Neural cell (in vitro differentiated cells): Measurements from ENCODE around the gene NUDCD3. TPM values are rescaled to one million over a fixed set of nuclear protein-coding genes. Genes with fewer than 3 reads are reported as not detected.

Experiments used
- H2AFZ ChIP-seq: fragments of 200-600, 300-800 bp; sonication (generic), shearing (Covaris generic); 2 replicates; pipeline ENCODE4 v1.6.0; 2014; ENCODE audit warnings: low read depth, mild to moderate bottlenecking, antibody characterized with exemption, low read length, moderate library complexity
- H3F3A ChIP-seq: fragments of 200-600 bp; shearing (Covaris generic); 2 replicates; pipeline ENCODE4 v1.6.1; 2016; ENCODE audit warnings: mild to moderate bottlenecking, moderate library complexity, mixed read lengths, antibody characterized with exemption, low read length; ENCODE audit not compliant: insufficient read depth, poor library complexity, severe bottlenecking
- H3K27ac ChIP-seq: fragments of 200-600, 300-800 bp; sonication (generic), shearing (Covaris generic); 2 replicates; pipeline ENCODE4 v1.5.1; 2014; ENCODE audit warnings: mild to moderate bottlenecking, low read length, moderate library complexity
- H3K27me3 ChIP-seq: fragments of 300-800, 200-600 bp; sonication (generic), shearing (Covaris generic); 2 replicates; pipeline ENCODE4 v1.6.0; 2014; ENCODE audit warnings: mild to moderate bottlenecking, low read depth, low read length, moderate library complexity; ENCODE audit not compliant: insufficient read depth
- H3K36me3 ChIP-seq: fragments of 300-800, 200-600 bp; sonication (generic), shearing (Covaris generic); 2 replicates; pipeline ENCODE4 v1.5.1; 2014; ENCODE audit warnings: mild to moderate bottlenecking, antibody characterized with exemption, low read length, moderate library complexity; ENCODE audit not compliant: insufficient read depth
- H3K4me2 ChIP-seq: fragments of 300-800, 200-600 bp; sonication (generic), shearing (Covaris generic); 2 replicates; pipeline ENCODE4 v1.6.0; 2014; ENCODE audit warnings: mild to moderate bottlenecking, low read length
- H3K4me3 ChIP-seq: fragments of 300-800, 200-600 bp; sonication (generic), shearing (Covaris generic); 2 replicates; pipeline ENCODE4 v1.5.1; 2014; ENCODE audit warnings: mild to moderate bottlenecking, low read length, moderate library complexity
- H3K79me2 ChIP-seq: fragments of 200-600 bp; shearing (Covaris generic); replicated peaks from 2 replicates; pipeline ENCODE4 v1.6.0; 2014; ENCODE audit warnings: mild to moderate bottlenecking, low read length, moderate library complexity; ENCODE audit not compliant: insufficient read depth
- H3K9ac ChIP-seq: fragments of 300-800, 200-600 bp; sonication (generic), shearing (Covaris generic); 2 replicates; pipeline ENCODE4 v1.6.1; 2016; ENCODE audit warnings: mild to moderate bottlenecking, low read length, mixed read lengths
- H3K9me2 ChIP-seq: fragments of 200-600 bp; shearing (Covaris generic); 2 replicates; pipeline ENCODE4 v1.6.1; 2016; ENCODE audit warnings: mild to moderate bottlenecking, low read length, mixed read lengths; ENCODE audit not compliant: insufficient read depth
- H3K9me3 ChIP-seq: fragments of 200-600, 300-800 bp; sonication (generic), shearing (Covaris generic); 2 replicates; pipeline ENCODE4 v1.6.1; 2016; ENCODE audit warnings: mild to moderate bottlenecking, mixed run types, low read length, moderate library complexity, mixed read lengths
- H4K20me1 ChIP-seq: fragments of 200-600 bp; shearing (Covaris generic); 2 replicates; pipeline ENCODE4 v1.6.1; 2016; ENCODE audit warnings: mild to moderate bottlenecking, mixed run types; ENCODE audit not compliant: insufficient read depth
- EP300 ChIP-seq: fragments of 450-650 bp; conservative IDR thresholded peaks from 2 replicates; pipeline ENCODE4 v1.6.1; 2014; ENCODE audit warnings: antibody characterized with exemption, mild to moderate bottlenecking, moderate library complexity; ENCODE audit not compliant: poor library complexity, severe bottlenecking
- EZH2 ChIP-seq: fragments of 200-600, 300-800 bp; shearing (Covaris generic), sonication (generic); IDR thresholded peaks from 2 replicates; pipeline ENCODE4 v1.6.1; 2014; ENCODE audit warnings: antibody characterized with exemption, low read length, borderline replicate concordance, mild to moderate bottlenecking; ENCODE audit not compliant: insufficient read depth, poor library complexity, severe bottlenecking
- MXI1 ChIP-seq: fragments of 450-650 bp; conservative IDR thresholded peaks from 2 replicates; pipeline ENCODE4 v1.6.1; 2014; ENCODE audit warnings: antibody characterized with exemption, mild to moderate bottlenecking; ENCODE audit not compliant: poor library complexity, severe bottlenecking
- POLR2AphosphoS5 ChIP-seq: IDR thresholded peaks from 2 replicates; pipeline ENCODE4 v1.6.1; 2012
- RAD21 ChIP-seq: fragments of 450-650 bp; conservative IDR thresholded peaks from 2 replicates; pipeline ENCODE4 v1.6.1; 2014; ENCODE audit warnings: antibody characterized with exemption, mild to moderate bottlenecking, moderate library complexity
- SMC3 ChIP-seq: fragments of 450-650 bp; conservative IDR thresholded peaks from 2 replicates; pipeline ENCODE4 v1.6.1; 2014; ENCODE audit warnings: antibody characterized with exemption, mild to moderate bottlenecking, moderate library complexity; ENCODE audit not compliant: poor library complexity
- TAF1 ChIP-seq: IDR thresholded peaks from 2 replicates; pipeline ENCODE4 v1.6.1; 2012; ENCODE audit warnings: low read depth
- polyA plus RNA-seq: library from polyadenylated mRNA; depleted of rRNA; stranded (reverse); fragments of >200 nt; gene quantifications from 2 replicates; pipeline ENCODE4 v1.2.3, GENCODE V29; 2014
- TF ChIP-seq, protein P1 (sequence below): IDR thresholded peaks from 2 replicates; pipeline ENCODE4 v1.6.1; 2012; ENCODE audit warnings: borderline replicate concordance
- TF ChIP-seq, protein P2 (sequence below): fragments of 450-650 bp; IDR thresholded peaks from 2 replicates; pipeline ENCODE4 v1.5.1; 2014; ENCODE audit warnings: antibody characterized with exemption, mild to moderate bottlenecking, moderate library complexity; ENCODE audit not compliant: poor library complexity, severe bottlenecking

NUDCD3 gene
- polyA plus RNA-seq, 1 donor from 2014 or later = 69.9 TPM

DNA sequence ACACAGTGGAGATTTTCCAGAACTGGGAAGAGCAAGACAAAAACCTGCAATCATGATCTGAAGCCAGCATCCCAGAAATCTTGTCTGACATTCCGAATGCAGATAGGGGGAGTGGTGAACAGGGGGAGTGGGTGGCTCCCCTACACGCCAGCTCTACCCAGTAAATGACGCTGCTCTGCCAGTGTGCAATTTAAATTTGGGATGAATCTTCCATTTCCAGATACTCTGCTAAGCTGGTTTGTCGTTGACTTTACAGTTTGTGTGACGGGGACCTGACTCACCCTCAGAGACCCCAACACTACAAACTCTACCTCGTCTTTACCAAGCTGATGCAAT is 96.4 kb downstream of the NUDCD3 start:
- Histone ChIP-seq H3K9me2 (no peaks in the 10 kb centered on the region), H3K79me2 (no peaks in the 10 kb centered on the region), H4K20me1 (no peaks in the 10 kb centered on the region), H3K9ac (no peak overlapping the region), H3K27me3 (no peaks in the 10 kb centered on the region), H3K4me3 (no peak overlapping the region), H3K27ac (no peak overlapping the region), H3K36me3 (no peaks in the 10 kb centered on the region), H3F3A (no peaks in the 10 kb centered on the region), H3K9me3 (no peaks in the 10 kb centered on the region), H3K4me2 (no peak overlapping the region), H2AFZ (no peak overlapping the region)
- TF ChIP-seq SMC3 (no peak), TAF1 (no peak), EP300 (no peak), POLR2AphosphoS5 (no peak), MXI1 (no peak), RAD21 (no peak), EZH2 (no peak)
- TF ChIP-seq, protein P1, sequence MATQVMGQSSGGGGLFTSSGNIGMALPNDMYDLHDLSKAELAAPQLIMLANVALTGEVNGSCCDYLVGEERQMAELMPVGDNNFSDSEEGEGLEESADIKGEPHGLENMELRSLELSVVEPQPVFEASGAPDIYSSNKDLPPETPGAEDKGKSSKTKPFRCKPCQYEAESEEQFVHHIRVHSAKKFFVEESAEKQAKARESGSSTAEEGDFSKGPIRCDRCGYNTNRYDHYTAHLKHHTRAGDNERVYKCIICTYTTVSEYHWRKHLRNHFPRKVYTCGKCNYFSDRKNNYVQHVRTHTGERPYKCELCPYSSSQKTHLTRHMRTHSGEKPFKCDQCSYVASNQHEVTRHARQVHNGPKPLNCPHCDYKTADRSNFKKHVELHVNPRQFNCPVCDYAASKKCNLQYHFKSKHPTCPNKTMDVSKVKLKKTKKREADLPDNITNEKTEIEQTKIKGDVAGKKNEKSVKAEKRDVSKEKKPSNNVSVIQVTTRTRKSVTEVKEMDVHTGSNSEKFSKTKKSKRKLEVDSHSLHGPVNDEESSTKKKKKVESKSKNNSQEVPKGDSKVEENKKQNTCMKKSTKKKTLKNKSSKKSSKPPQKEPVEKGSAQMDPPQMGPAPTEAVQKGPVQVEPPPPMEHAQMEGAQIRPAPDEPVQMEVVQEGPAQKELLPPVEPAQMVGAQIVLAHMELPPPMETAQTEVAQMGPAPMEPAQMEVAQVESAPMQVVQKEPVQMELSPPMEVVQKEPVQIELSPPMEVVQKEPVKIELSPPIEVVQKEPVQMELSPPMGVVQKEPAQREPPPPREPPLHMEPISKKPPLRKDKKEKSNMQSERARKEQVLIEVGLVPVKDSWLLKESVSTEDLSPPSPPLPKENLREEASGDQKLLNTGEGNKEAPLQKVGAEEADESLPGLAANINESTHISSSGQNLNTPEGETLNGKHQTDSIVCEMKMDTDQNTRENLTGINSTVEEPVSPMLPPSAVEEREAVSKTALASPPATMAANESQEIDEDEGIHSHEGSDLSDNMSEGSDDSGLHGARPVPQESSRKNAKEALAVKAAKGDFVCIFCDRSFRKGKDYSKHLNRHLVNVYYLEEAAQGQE = no peak
- TF ChIP-seq, protein P2, sequence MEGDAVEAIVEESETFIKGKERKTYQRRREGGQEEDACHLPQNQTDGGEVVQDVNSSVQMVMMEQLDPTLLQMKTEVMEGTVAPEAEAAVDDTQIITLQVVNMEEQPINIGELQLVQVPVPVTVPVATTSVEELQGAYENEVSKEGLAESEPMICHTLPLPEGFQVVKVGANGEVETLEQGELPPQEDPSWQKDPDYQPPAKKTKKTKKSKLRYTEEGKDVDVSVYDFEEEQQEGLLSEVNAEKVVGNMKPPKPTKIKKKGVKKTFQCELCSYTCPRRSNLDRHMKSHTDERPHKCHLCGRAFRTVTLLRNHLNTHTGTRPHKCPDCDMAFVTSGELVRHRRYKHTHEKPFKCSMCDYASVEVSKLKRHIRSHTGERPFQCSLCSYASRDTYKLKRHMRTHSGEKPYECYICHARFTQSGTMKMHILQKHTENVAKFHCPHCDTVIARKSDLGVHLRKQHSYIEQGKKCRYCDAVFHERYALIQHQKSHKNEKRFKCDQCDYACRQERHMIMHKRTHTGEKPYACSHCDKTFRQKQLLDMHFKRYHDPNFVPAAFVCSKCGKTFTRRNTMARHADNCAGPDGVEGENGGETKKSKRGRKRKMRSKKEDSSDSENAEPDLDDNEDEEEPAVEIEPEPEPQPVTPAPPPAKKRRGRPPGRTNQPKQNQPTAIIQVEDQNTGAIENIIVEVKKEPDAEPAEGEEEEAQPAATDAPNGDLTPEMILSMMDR = no peak

DNA sequence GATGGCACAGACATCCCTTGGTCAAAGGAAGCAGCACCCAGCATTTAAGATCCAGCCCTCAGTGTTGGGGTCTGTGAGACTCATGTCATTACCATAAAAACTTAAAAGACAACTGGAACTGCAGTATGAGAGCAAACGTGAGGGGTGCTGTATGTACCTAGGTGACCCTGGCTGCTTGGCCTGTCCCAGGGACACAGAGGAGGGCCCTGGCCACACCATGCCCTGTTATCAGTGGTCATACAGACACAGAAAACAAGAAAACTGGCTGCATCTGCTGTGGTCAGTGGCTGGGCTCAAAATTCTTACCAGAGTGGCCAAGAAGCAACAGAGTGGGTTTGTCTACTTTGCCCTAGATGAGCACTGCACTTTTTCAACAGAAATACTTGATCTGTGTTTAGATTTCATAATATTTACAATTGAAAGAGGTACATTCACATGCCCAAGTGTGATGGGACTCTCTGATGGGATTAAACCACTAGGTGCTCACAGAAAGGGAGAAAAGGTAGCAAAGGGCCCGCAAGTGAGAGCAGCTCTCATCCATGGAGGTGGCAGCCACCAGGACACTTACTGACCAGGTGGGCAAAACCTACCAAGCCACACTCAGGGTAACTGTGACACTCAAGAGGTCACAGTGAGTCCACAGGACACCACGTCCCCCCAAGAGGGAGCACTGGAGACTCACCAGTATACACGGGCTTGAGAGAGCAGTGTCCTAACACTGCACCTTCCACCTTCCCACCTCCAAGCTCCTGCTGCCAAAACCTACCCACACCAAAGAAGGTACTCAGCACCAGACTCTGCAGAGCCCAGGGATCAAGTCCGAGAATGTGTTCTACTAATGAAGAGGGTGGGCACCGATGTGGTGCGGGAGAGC is 97.0 kb downstream of the NUDCD3 start:
- H3F3A ChIP-seq = no peaks in the 10 kb centered on the region
- H3K79me2 ChIP-seq = no peaks in the 10 kb centered on the region
- no peak overlapping the region for H3K9ac ChIP-seq
- no peaks in the 10 kb centered on the region for H3K9me2 ChIP-seq
- H4K20me1 ChIP-seq = no peaks in the 10 kb centered on the region
- no peak for TF ChIP-seq SMC3
- TF ChIP-seq POLR2AphosphoS5 = no peak
- TF ChIP-seq TAF1 = no peak
- no peak for TF ChIP-seq EZH2
- TF ChIP-seq EP300 = no peak
- H3K4me3 ChIP-seq = no peak overlapping the region
- no peak overlapping the region for H3K4me2 ChIP-seq
- H2AFZ ChIP-seq = no peak overlapping the region
- H3K27me3 ChIP-seq = no peaks in the 10 kb centered on the region
- no peak overlapping the region for H3K27ac ChIP-seq
- H3K9me3 ChIP-seq = no peaks in the 10 kb centered on the region
- no peaks in the 10 kb centered on the region for H3K36me3 ChIP-seq
